ENCODE measurements around the gene ANKRD10.

DNA sequence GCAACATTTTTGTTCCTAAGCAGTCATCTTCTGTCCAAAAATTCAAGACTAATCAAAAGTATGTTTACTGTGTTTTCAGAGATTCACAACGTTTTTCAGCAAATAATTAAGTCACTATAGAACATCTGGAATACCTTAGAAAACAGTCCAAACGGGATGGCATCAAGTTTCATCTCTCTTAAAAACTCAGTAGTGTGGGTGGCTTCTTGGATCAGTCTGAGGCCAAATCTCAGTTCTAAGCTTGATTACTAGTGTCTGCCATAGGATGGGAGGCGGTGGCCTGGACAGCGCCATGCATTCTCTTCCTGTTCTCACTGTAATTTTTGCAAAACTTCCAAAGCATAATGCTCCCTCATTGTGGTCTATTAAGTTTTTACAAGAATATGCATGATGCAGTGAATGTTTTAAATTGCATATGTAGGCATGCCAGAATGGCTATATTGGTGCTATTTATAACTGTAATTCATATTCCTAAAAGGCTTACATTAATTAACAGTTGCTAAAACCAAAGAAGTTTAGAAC, 37.1 kb downstream of the ANKRD10 start:
- TF ChIP-seq YY1 (IDR thresholded peaks at IDR 0.05; ENCODE audit: insufficient read depth, insufficient read length), result no peak
- no peak for TF ChIP-seq ZNF274 (IDR thresholded peaks at IDR 0.05; ENCODE audit: low read depth, low read length)

All from NT2/D1 (cell line).